ENCODE measurements around the gene SLC25A34.

SLC25A34 gene

GRCh38 chr1:15702722-15703550 is 33.1 kb upstream of the SLC25A34 start:
- no peak for FAIRE-seq

GRCh38 chr1:15703562-15703961 is 32.5 kb upstream of the SLC25A34 start:
- DNase-seq (ENCODE audit: insufficient read length): no peak
- no peak for FAIRE-seq
- TF ChIP-seq POLR2AphosphoS5 (IDR thresholded peaks at IDR 0.05; ENCODE audit: low read depth, low read length) (no peak), TAF1 (IDR thresholded peaks at IDR 0.05; ENCODE audit: borderline replicate concordance, low read depth, low read length) (no peak), POLR2A (IDR thresholded peaks at IDR 0.05; ENCODE audit: low read depth, low read length) (no peak)

More at GRCh38 chr1:15702722-15703550, 33.1 kb upstream of the SLC25A34 start:
- TF ChIP-seq TAF1 (IDR thresholded peaks at IDR 0.05; ENCODE audit: borderline replicate concordance, low read depth, low read length) (no peak), POLR2AphosphoS5 (IDR thresholded peaks at IDR 0.05; ENCODE audit: low read depth, low read length) (no peak), POLR2A (IDR thresholded peaks at IDR 0.05; ENCODE audit: low read depth, low read length) (no peak)
- DNase-seq (ENCODE audit: insufficient read length): no peak

GRCh38 chr1:15704526-15705183 is 31.4 kb upstream of the SLC25A34 start:
- DNase-seq (ENCODE audit: insufficient read length) (no peak), FAIRE-seq (no peak)
- TF ChIP-seq POLR2A (IDR thresholded peaks at IDR 0.05; ENCODE audit: low read depth, low read length) (no peak), POLR2AphosphoS5 (IDR thresholded peaks at IDR 0.05; ENCODE audit: low read depth, low read length) (no peak), TAF1 (IDR thresholded peaks at IDR 0.05; ENCODE audit: borderline replicate concordance, low read depth, low read length) (no peak)

GRCh38 chr1:15705184-15705566 is 30.9 kb upstream of the SLC25A34 start:
- FAIRE-seq (no peak), DNase-seq (ENCODE audit: insufficient read length) (no peak)
- TF ChIP-seq POLR2A (IDR thresholded peaks at IDR 0.05; ENCODE audit: low read depth, low read length): no peak
- no peak for TF ChIP-seq POLR2AphosphoS5 (IDR thresholded peaks at IDR 0.05; ENCODE audit: low read depth, low read length)
- TF ChIP-seq TAF1 (IDR thresholded peaks at IDR 0.05; ENCODE audit: borderline replicate concordance, low read depth, low read length): no peak

GRCh38 chr1:15706751-15707150 is 29.3 kb upstream of the SLC25A34 start:
- DNase-seq (ENCODE audit: insufficient read length): no peak
- no peak for FAIRE-seq
- no peak for TF ChIP-seq POLR2AphosphoS5 (IDR thresholded peaks at IDR 0.05; ENCODE audit: low read depth, low read length)
- TF ChIP-seq POLR2A (IDR thresholded peaks at IDR 0.05; ENCODE audit: low read depth, low read length): no peak
- no peak for TF ChIP-seq TAF1 (IDR thresholded peaks at IDR 0.05; ENCODE audit: borderline replicate concordance, low read depth, low read length)

- no peak for DNase-seq (ENCODE audit: insufficient read length)
- TF ChIP-seq POLR2A (IDR thresholded peaks at IDR 0.05; ENCODE audit: low read depth, low read length): no peak
- no peak for TF ChIP-seq POLR2AphosphoS5 (IDR thresholded peaks at IDR 0.05; ENCODE audit: low read depth, low read length)
- TF ChIP-seq TAF1 (IDR thresholded peaks at IDR 0.05; ENCODE audit: borderline replicate concordance, low read depth, low read length): no peak
- no peak for FAIRE-seq
These were observed 28.7 kb upstream of the SLC25A34 start for GRCh38 chr1:15707239-15707925.

- TF ChIP-seq TAF1 (IDR thresholded peaks at IDR 0.05; ENCODE audit: borderline replicate concordance, low read depth, low read length) (no peak), POLR2AphosphoS5 (IDR thresholded peaks at IDR 0.05; ENCODE audit: low read depth, low read length) (no peak), POLR2A (IDR thresholded peaks at IDR 0.05; ENCODE audit: low read depth, low read length) (no peak)
- no peak for FAIRE-seq
- DNase-seq (ENCODE audit: insufficient read length): no peak
These were observed 27.4 kb upstream of the SLC25A34 start for GRCh38 chr1:15708486-15709137.

GRCh38 chr1:15709226-15709625 is 26.8 kb upstream of the SLC25A34 start:
- DNase-seq (ENCODE audit: insufficient read length): no peak
- TF ChIP-seq POLR2AphosphoS5 (IDR thresholded peaks at IDR 0.05; ENCODE audit: low read depth, low read length): no peak
- TF ChIP-seq TAF1 (IDR thresholded peaks at IDR 0.05; ENCODE audit: borderline replicate concordance, low read depth, low read length): no peak
- TF ChIP-seq POLR2A (IDR thresholded peaks at IDR 0.05; ENCODE audit: low read depth, low read length): no peak
- FAIRE-seq: no peak

GRCh38 chr1:15712168-15712567 is 23.9 kb upstream of the SLC25A34 start:
- FAIRE-seq (no peak), DNase-seq (ENCODE audit: insufficient read length) (no peak)
- TF ChIP-seq POLR2AphosphoS5 (IDR thresholded peaks at IDR 0.05; ENCODE audit: low read depth, low read length) (no peak), POLR2A (IDR thresholded peaks at IDR 0.05; ENCODE audit: low read depth, low read length) (no peak), TAF1 (IDR thresholded peaks at IDR 0.05; ENCODE audit: borderline replicate concordance, low read depth, low read length) (no peak)

GRCh38 chr1:15714406-15715136 is 21.5 kb upstream of the SLC25A34 start:
- no peak for TF ChIP-seq TAF1 (IDR thresholded peaks at IDR 0.05; ENCODE audit: borderline replicate concordance, low read depth, low read length)
- TF ChIP-seq POLR2AphosphoS5 (IDR thresholded peaks at IDR 0.05; ENCODE audit: low read depth, low read length): no peak
- TF ChIP-seq POLR2A (IDR thresholded peaks at IDR 0.05; ENCODE audit: low read depth, low read length): no peak
- FAIRE-seq: no peak
- no peak for DNase-seq (ENCODE audit: insufficient read length)
